H9 (cell line): ENCODE data around the gene DIS3L2. TPM values are rescaled to one million over a fixed set of nuclear protein-coding genes. Genes with fewer than 3 reads are reported as not detected.

ENCODE experiments used
- DNase-seq: peaks from one replicate; pipeline ENCODE4 v3.0.0-alpha.2; 2017
- H2AFZ ChIP-seq: one replicate; pipeline ENCODE4 v1.6.1; 2013; ENCODE audit warnings: mild to moderate bottlenecking, low read length, control low read depth, moderate library complexity
- H2AK5ac ChIP-seq: 2 replicates; pipeline ENCODE4 v1.6.1; 2013; ENCODE audit warnings: low read length, control low read depth, mixed read lengths; ENCODE audit not compliant: insufficient read length
- H2BK120ac ChIP-seq: one replicate; pipeline ENCODE4 v1.6.1; 2013; ENCODE audit warnings: low read depth, mild to moderate bottlenecking, low read length, control low read depth, inconsistent platforms; ENCODE audit not compliant: poor library complexity, severe bottlenecking
- H2BK12ac ChIP-seq: 2 replicates; pipeline ENCODE4 v1.6.1; 2013; ENCODE audit warnings: low read length, control low read depth, mixed read lengths, low read depth; ENCODE audit not compliant: insufficient read length
- H2BK15ac ChIP-seq: 2 replicates; pipeline ENCODE4 v1.6.1; 2013; ENCODE audit warnings: low read depth, low read length, control low read depth
- H2BK20ac ChIP-seq: one replicate; pipeline ENCODE4 v1.6.1; 2013; ENCODE audit warnings: low read depth, mild to moderate bottlenecking, low read length, control low read depth, inconsistent platforms; ENCODE audit not compliant: poor library complexity, severe bottlenecking
- H2BK5ac ChIP-seq: 2 replicates; pipeline ENCODE4 v1.6.1; 2013; ENCODE audit warnings: low read length, control low read depth, mixed read lengths; ENCODE audit not compliant: insufficient read length
- H3K14ac ChIP-seq: 2 replicates; pipeline ENCODE4 v1.6.1; 2013; ENCODE audit warnings: low read length, control low read depth; ENCODE audit not compliant: insufficient read depth
- H3K18ac ChIP-seq: 2 replicates; pipeline ENCODE4 v1.6.1; 2013; ENCODE audit warnings: low read depth, mild to moderate bottlenecking, mixed read lengths, low read length, control low read depth; ENCODE audit not compliant: insufficient read length
- H3K23ac ChIP-seq: 2 replicates; pipeline ENCODE4 v1.6.1; 2013; ENCODE audit warnings: low read length, control low read depth, mixed read lengths, low read depth; ENCODE audit not compliant: insufficient read length
- H3K23me2 ChIP-seq: 2 replicates; pipeline ENCODE4 v1.6.1; 2013; ENCODE audit warnings: low read depth, mild to moderate bottlenecking, mixed read lengths, low read length, control low read depth; ENCODE audit not compliant: insufficient read length, poor library complexity, severe bottlenecking
- H3K27ac ChIP-seq: 2 replicates; pipeline ENCODE4 v1.5.1; 2013; ENCODE audit warnings: low read length, control low read depth, mixed read lengths, low read depth; ENCODE audit not compliant: insufficient read length
- H3K27me3 ChIP-seq: 2 replicates; pipeline ENCODE4 v1.6.1; 2013; ENCODE audit warnings: low read length, control low read depth, inconsistent platforms; ENCODE audit not compliant: insufficient read depth
- H3K4ac ChIP-seq: 2 replicates; pipeline ENCODE4 v1.6.1; 2013; ENCODE audit warnings: low read depth, mild to moderate bottlenecking, control low read depth, inconsistent platforms, low read length, moderate library complexity
- H3K4me1 ChIP-seq: 2 replicates; pipeline ENCODE4 v1.6.1; 2013; ENCODE audit warnings: low read length, control low read depth, inconsistent platforms; ENCODE audit not compliant: insufficient read depth
- H3K4me2 ChIP-seq: 2 replicates; pipeline ENCODE4 v1.6.1; 2013; ENCODE audit warnings: low read length, control low read depth, mixed read lengths; ENCODE audit not compliant: insufficient read length, insufficient read depth
- H3K56ac ChIP-seq: 2 replicates; pipeline ENCODE4 v1.6.1; 2013; ENCODE audit warnings: low read depth, mild to moderate bottlenecking, mixed read lengths, low read length, control low read depth; ENCODE audit not compliant: insufficient read length
- H3K79me1 ChIP-seq: 2 replicates; pipeline ENCODE4 v1.6.1; 2013; ENCODE audit warnings: low read depth, mild to moderate bottlenecking, moderate library complexity, low read length, control low read depth, inconsistent platforms; ENCODE audit not compliant: insufficient read depth, poor library complexity, severe bottlenecking
- H3K79me2 ChIP-seq: 2 replicates; pipeline ENCODE4 v1.6.1; 2013; ENCODE audit warnings: low read length, control low read depth, inconsistent platforms; ENCODE audit not compliant: insufficient read depth
- H3K9ac ChIP-seq: 2 replicates; pipeline ENCODE4 v1.6.1; 2013; ENCODE audit warnings: low read length, control low read depth, mixed read lengths; ENCODE audit not compliant: insufficient read length; ENCODE audit errors: extremely low read depth
- H3K9me3 ChIP-seq: one replicate; pipeline ENCODE4 v1.6.1; 2013; ENCODE audit warnings: low read depth, low read length, inconsistent platforms; ENCODE audit not compliant: control insufficient read depth
- H3T11ph ChIP-seq: one replicate; pipeline ENCODE4 v1.6.1; 2013; ENCODE audit warnings: mild to moderate bottlenecking, low read length, control low read depth, inconsistent platforms
- H4K20me1 ChIP-seq: one replicate; pipeline ENCODE4 v1.6.1; 2013; ENCODE audit not compliant: control insufficient read depth, insufficient read length, insufficient read depth
- H4K5ac ChIP-seq: 2 replicates; pipeline ENCODE4 v1.6.1; 2013; ENCODE audit warnings: low read depth, mild to moderate bottlenecking, mixed read lengths, low read length, control low read depth; ENCODE audit not compliant: insufficient read length
- H4K8ac ChIP-seq: replicated peaks from 2 replicates; pipeline ENCODE4 v1.6.1; 2013; ENCODE audit warnings: low read length, control low read depth, mixed read lengths, low read depth; ENCODE audit not compliant: insufficient read length
- H4K91ac ChIP-seq: 2 replicates; pipeline ENCODE4 v1.6.1; 2013; ENCODE audit warnings: low read depth, mild to moderate bottlenecking, moderate library complexity, mixed read lengths, low read length, control low read depth; ENCODE audit not compliant: insufficient read length
- H3K27ac Mint-ChIP-seq, 3 experiments: 2 replicates in 2 of 3; 3 replicates in 1 of 3; pipeline ENCODE4 v1.8.0; 2020 to 2021; ENCODE audit warnings: mixed read lengths in 3 of 3, mild to moderate bottlenecking in 1 of 3, moderate library complexity in 1 of 3
- H3K27me3 Mint-ChIP-seq: 2 replicates; pipeline ENCODE4 v1.8.0; 2021; ENCODE audit warnings: low read depth, mild to moderate bottlenecking, moderate library complexity, mixed read lengths
- H3K36me3 Mint-ChIP-seq, 3 experiments: 2 replicates in 2 of 3; 3 replicates in 1 of 3; pipeline ENCODE4 v1.8.0; 2020 to 2021; ENCODE audit warnings: low read depth in 3 of 3, mixed read lengths in 3 of 3; ENCODE audit not compliant: insufficient read depth in 1 of 3
- H3K4me1 Mint-ChIP-seq, 2 experiments: 2 replicates each; pipeline ENCODE4 v1.8.0; 2020; ENCODE audit warnings: mixed read lengths in 2 of 2
- H3K4me3 Mint-ChIP-seq, 2 experiments: 2 replicates in 1 of 2; 3 replicates in 1 of 2; pipeline ENCODE4 v1.8.0; 2020 to 2021; ENCODE audit warnings: mild to moderate bottlenecking in 2 of 2, mixed read lengths in 2 of 2, moderate library complexity in 1 of 2
- H3K9me3 Mint-ChIP-seq, 2 experiments: 2 replicates in 1 of 2; 3 replicates in 1 of 2; pipeline ENCODE4 v1.8.0; 2020; ENCODE audit warnings: mild to moderate bottlenecking in 2 of 2, mixed read lengths in 2 of 2, moderate library complexity in 1 of 2
- WGBS: extraction: QIAGEN DNeasy Blood & Tissue Kit; methylation state at CpG from one replicate; pipeline ENCODE4 v1.1.7; 2013; ENCODE audit warnings: missing lambda C conversion rate, low lambda C conversion rate, mixed read lengths; ENCODE audit not compliant: insufficient read length; ENCODE audit errors: extremely low coverage; 5-methylcytosine and 5-hydroxymethylcytosine counted together
- total RNA-seq: library from RNA; stranded (reverse); gene quantifications from 2 replicates; pipeline ENCODE4 v1.2.1, GENCODE V29; 2021
- TF ChIP-seq, protein P1 (sequence below): fragments of 200-600 bp; sonication (generic); conservative IDR thresholded peaks from 3 replicates; pipeline ENCODE4 v1.8.0; 2021; ENCODE audit warnings: antibody characterized with exemption, mild to moderate bottlenecking

The DIS3L2 gene
- total RNA-seq, 1 experiment from 2014 or later = 28.1 TPM

DNA sequence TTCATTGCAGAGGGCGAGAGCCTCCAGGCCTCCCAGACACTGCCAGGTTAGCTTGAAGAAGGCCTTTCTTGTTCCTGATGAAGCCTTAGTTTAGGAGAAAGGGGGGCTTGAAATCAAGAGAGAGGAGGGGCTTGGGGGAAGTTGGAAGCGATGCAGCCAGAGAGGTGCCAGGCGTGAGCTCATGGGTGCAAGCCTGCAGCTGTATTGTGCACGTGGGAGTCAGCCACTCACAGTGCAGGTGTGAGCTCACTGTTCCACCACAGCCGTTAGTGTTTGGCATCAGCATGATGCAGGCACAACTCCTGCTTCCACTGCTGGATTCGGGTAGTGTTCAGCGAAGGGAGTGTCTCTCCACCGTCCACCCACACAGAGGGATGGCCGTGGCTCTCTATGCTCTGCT, 348.6 kb downstream of the DIS3L2 start:
- Histone ChIP-seq H4K8ac (no peak overlapping the region), H3K79me2 (no peaks in the 10 kb centered on the region), H2BK12ac (no peak overlapping the region), H2BK5ac (no peak overlapping the region), H4K20me1 (no peaks in the 10 kb centered on the region), H3K27me3 (no peaks in the 10 kb centered on the region), H3K14ac (no peak overlapping the region), H2BK15ac (no peak overlapping the region), H2BK20ac (no peak overlapping the region), H3K23me2 (no peaks in the 10 kb centered on the region), H3K18ac (no peak overlapping the region), H3K4me2 (no peak overlapping the region), H3K9me3 (no peaks in the 10 kb centered on the region), H3K9ac (no peak overlapping the region), H3K23ac (no peak overlapping the region), H3K56ac (no peak overlapping the region), H3K4me1 (no peaks in the 10 kb centered on the region), H4K5ac (no peak overlapping the region), H3K79me1 (no peaks in the 10 kb centered on the region), H2AK5ac (no peak overlapping the region), H3K4ac (no peak overlapping the region), H3T11ph (no peak overlapping the region), H2AFZ (no peak overlapping the region), H4K91ac (no peak overlapping the region), H3K27ac (no peak overlapping the region), H2BK120ac (no peak overlapping the region)
- WGBS = no CpG with 5 or more reads among the region's 9 CpGs
- Mint-ChIP-seq H3K9me3 (peaks cover 10 to 21% of the 10 kb centered on the region in 2 experiments), H3K27ac (peak overlapping the region in 2 of 3 experiments; percentile 29 to 46; a peak in 1 of 7 replicates), H3K4me1 (peaks cover 3 to 10% of the 10 kb centered on the region in 2 experiments; a peak in 2 of 4 replicates), H3K36me3 (peaks cover 6 to 19% (median 12%) of the 10 kb centered on the region in 3 experiments), H3K4me3 (no peak overlapping the region), H3K27me3 (no peaks in the 10 kb centered on the region; the same call in 1 of the 2 replicates)
- TF ChIP-seq, protein P1, sequence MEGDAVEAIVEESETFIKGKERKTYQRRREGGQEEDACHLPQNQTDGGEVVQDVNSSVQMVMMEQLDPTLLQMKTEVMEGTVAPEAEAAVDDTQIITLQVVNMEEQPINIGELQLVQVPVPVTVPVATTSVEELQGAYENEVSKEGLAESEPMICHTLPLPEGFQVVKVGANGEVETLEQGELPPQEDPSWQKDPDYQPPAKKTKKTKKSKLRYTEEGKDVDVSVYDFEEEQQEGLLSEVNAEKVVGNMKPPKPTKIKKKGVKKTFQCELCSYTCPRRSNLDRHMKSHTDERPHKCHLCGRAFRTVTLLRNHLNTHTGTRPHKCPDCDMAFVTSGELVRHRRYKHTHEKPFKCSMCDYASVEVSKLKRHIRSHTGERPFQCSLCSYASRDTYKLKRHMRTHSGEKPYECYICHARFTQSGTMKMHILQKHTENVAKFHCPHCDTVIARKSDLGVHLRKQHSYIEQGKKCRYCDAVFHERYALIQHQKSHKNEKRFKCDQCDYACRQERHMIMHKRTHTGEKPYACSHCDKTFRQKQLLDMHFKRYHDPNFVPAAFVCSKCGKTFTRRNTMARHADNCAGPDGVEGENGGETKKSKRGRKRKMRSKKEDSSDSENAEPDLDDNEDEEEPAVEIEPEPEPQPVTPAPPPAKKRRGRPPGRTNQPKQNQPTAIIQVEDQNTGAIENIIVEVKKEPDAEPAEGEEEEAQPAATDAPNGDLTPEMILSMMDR = no peak
- DNase-seq = no peak
